ENCODE results near the gene SLC38A1.

DNA sequence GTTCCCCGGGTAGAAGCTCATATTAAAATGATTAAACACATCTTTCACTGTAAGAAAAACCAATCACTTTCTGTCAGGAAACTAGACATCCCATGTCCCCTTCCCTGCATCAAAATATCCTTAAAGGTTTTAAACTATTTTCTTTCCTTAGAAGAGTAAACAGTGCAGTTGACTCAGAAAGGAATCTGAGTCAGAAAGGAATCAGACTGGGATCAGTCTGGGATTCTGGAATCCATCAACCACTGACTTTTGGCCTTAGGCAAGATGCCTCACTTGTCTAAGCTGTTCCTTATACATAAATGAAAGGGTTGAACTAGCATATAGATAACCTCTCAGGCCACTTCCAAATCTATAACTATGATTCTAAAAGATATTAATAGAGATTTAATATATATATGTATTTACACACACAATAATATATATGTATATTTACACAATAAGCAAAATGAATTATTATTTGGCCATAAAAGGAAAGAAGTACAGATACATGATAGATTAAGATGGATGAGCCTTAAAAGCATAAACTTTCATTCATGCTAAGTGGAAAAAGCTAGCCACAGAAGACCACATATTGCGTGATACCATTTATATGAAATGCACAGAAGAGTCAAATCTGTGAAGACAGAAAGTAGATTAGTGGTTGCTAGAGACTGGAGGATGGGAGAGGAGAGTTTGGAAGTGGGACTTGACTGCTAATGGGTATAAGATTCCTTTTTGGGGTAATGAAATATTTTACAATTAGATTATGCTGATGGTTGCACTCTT is 114.4 kb downstream of the SLC38A1 start:
- TF ChIP-seq, protein P1, sequence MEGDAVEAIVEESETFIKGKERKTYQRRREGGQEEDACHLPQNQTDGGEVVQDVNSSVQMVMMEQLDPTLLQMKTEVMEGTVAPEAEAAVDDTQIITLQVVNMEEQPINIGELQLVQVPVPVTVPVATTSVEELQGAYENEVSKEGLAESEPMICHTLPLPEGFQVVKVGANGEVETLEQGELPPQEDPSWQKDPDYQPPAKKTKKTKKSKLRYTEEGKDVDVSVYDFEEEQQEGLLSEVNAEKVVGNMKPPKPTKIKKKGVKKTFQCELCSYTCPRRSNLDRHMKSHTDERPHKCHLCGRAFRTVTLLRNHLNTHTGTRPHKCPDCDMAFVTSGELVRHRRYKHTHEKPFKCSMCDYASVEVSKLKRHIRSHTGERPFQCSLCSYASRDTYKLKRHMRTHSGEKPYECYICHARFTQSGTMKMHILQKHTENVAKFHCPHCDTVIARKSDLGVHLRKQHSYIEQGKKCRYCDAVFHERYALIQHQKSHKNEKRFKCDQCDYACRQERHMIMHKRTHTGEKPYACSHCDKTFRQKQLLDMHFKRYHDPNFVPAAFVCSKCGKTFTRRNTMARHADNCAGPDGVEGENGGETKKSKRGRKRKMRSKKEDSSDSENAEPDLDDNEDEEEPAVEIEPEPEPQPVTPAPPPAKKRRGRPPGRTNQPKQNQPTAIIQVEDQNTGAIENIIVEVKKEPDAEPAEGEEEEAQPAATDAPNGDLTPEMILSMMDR (IDR thresholded peaks at IDR 0.05) = no peak
- TF ChIP-seq POLR2A (IDR thresholded peaks at IDR 0.05) = no peak
